Ovary (tissue), 9 donors: ENCODE data around the gene USP53. TPM values are rescaled to one million over a fixed set of nuclear protein-coding genes. Genes with fewer than 3 reads are reported as not detected.

ENCODE experiments used
- DNase-seq, 5 donors: peaks; one replicate each; pipeline ENCODE4 v3.0.0-alpha.2; 2019 to 2020
- H3K27ac ChIP-seq, 2 donors: fragments of 200-600 bp; one replicate each; pipeline versions ENCODE4 v1.5.1 to v1.8.0; 2019 to 2022
- H3K27me3 ChIP-seq: fragments of 200-600 bp; one replicate; pipeline ENCODE4 v1.8.0; 2022
- H3K36me3 ChIP-seq: fragments of 200-600 bp; sonication (generic); one replicate; pipeline ENCODE4 v1.5.1; 2019
- H3K4me1 ChIP-seq: one replicate; pipeline ENCODE4 v1.8.1; 2013; ENCODE audit warnings: mild to moderate bottlenecking, moderate library complexity; ENCODE audit not compliant: insufficient read depth
- H3K4me3 ChIP-seq: fragments of 200-600 bp; sonication (generic); one replicate; pipeline ENCODE4 v1.5.1; 2017
- H3K9me3 ChIP-seq, 2 donors: fragments of 200-600 bp in 1 of 2; sonication (generic) in 1 of 2; one replicate each; pipeline versions ENCODE4 v1.5.1 to v1.8.1; 2013 to 2019; ENCODE audit warnings: mild to moderate bottlenecking in 1 of 2, moderate library complexity in 1 of 2
- CTCF ChIP-seq, 3 donors: fragments of 450-650 bp in 2 of 3; fragments of 200-600 bp in 1 of 3; IDR thresholded peaks; one replicate each; pipeline versions ENCODE4 v1.5.1 to v1.8.0; 2016 to 2022; ENCODE audit warnings: antibody characterized with exemption in 3 of 3, mild to moderate bottlenecking in 1 of 3
- EP300 ChIP-seq: sonication (generic); formaldehyde crosslinking; IDR thresholded peaks from one replicate; pipeline ENCODE4 v1.6.1; 2017; ENCODE audit warnings: antibody characterized with exemption
- POLR2A ChIP-seq: fragments of 450-650 bp; IDR thresholded peaks from one replicate; pipeline ENCODE4 v1.6.1; 2017; ENCODE audit warnings: antibody characterized with exemption, mild to moderate bottlenecking, moderate library complexity
- WGBS, 3 donors: extraction: QIAGEN DNeasy Blood & Tissue Kit in 1 of 3; methylation state at CpG; one replicate each; pipeline versions ENCODE4 v1.1.5 to v1.1.7; 2013 to 2017; 5-methylcytosine and 5-hydroxymethylcytosine counted together
- intact Hi-C, 4 donors: fragments of 100-400 bp; cut with DNase I; formaldehyde crosslinking; loops; one replicate each; pipeline versions ENCODE4 v1.11.0 to v1.15.1; 2022 to 2023
- polyA plus RNA-seq, 2 donors: library from polyadenylated mRNA; stranded (reverse); fragments of 200-250 nt in 1 of 2; fragments of 350-450 nt in 1 of 2; fragmentation: Illumina TruSeq in 1 of 2; extraction: RNeasy Lipid Tissue Mini Kit (QIAGEN cat#74804) in 1 of 2; gene quantifications; one replicate each; pipeline ENCODE4 v1.2.3, GENCODE V29; 2013 to 2014
- total RNA-seq, 7 donors: library from RNA; depleted of rRNA in 2 of 7; stranded (reverse); fragments of >200 nt in 2 of 7; fragmentation: NEBNext Ultra II Directional in 3 of 7; extraction: Animal tissue kit (Norgen Biotek cat#: 25700) in 3 of 7; gene quantifications; one replicate each; pipeline versions ENCODE4 v1.1.0 to v1.2.4, GENCODE V29; 2016 to 2023
- donor health status: DM: no; HTN: no; CAD: no; lungs with moderate emphysema.
- donor health status: DM: no; HTN: no; CAD: no.
- donor health status: Bipolar disorder and iron deficiency.
- donor health status: DM: yes; HTN: yes; CAD: no.
- donor health status: DM: no; HTN: no; CAD: no.
- donor health status: DM: yes; HTN: yes; CAD: no.

The USP53 gene
- total and polyA plus RNA-seq, 9 donors, result 10.7 to 98.9 (median 20.4) TPM

GRCh38 chr4:119260528-119260927, 48.0 kb downstream of the USP53 start:
- Histone ChIP-seq H3K9me3 (no peaks in the 10 kb centered on the region), H3K36me3 (no peaks in the 10 kb centered on the region), H3K27ac (no peak overlapping the region), H3K4me1 (no peaks in the 10 kb centered on the region), H3K4me3 (no peak overlapping the region), H3K27me3 (no peaks in the 10 kb centered on the region)
- TF ChIP-seq CTCF (IDR thresholded peaks at IDR 0.05), result no peak
- no peak for TF ChIP-seq EP300
- no peak for TF ChIP-seq POLR2A
- no peak for DNase-seq
- intact Hi-C loops, result no loop called here
- WGBS, 3 donors, result 95% methylated on average over 6 of the region's 6 CpGs

GRCh38 chr4:119261986-119262385, 49.5 kb downstream of the USP53 start:
- Histone ChIP-seq H3K4me1 (no peaks in the 10 kb centered on the region), H3K4me3 (no peak overlapping the region), H3K27me3 (no peaks in the 10 kb centered on the region), H3K36me3 (no peaks in the 10 kb centered on the region), H3K27ac (no peak overlapping the region), H3K9me3 (no peaks in the 10 kb centered on the region)
- intact Hi-C loops, result no loop called here
- no peak for DNase-seq
- TF ChIP-seq EP300 (no peak), POLR2A (no peak), CTCF (IDR thresholded peaks at IDR 0.05) (no peak)
- WGBS, 3 donors, result 90 to 96% (median 91%) methylated on average over 1 of the region's 1 CpG

- Histone ChIP-seq H3K27ac (no peak overlapping the region), H3K27me3 (no peaks in the 10 kb centered on the region), H3K4me3 (no peak overlapping the region), H3K36me3 (no peaks in the 10 kb centered on the region), H3K4me1 (no peaks in the 10 kb centered on the region), H3K9me3 (no peaks in the 10 kb centered on the region)
- intact Hi-C loops, result no loop called here
- TF ChIP-seq EP300, result no peak
- TF ChIP-seq CTCF (IDR thresholded peaks at IDR 0.05), result no peak
- TF ChIP-seq POLR2A, result no peak
- DNase-seq, result no peak
- WGBS, 3 donors, result 89 to 95% (median 90%) methylated on average over 1 of the region's 1 CpG
Measured at GRCh38 chr4:119264743-119265142, 52.2 kb downstream of the USP53 start.

GRCh38 chr4:119266153-119266552, 53.6 kb downstream of the USP53 start:
- 79 to 89% (median 80%) methylated on average over 4 of the region's 4 CpGs for WGBS, 3 donors
- TF ChIP-seq POLR2A (no peak), CTCF (IDR thresholded peaks at IDR 0.05) (no peak), EP300 (no peak)
- no peak overlapping the region for H3K27ac ChIP-seq

GRCh38 chr4:119268466-119268865, 56.0 kb downstream of the USP53 start:
- Histone ChIP-seq H3K9me3 (no peaks in the 10 kb centered on the region), H3K36me3 (no peaks in the 10 kb centered on the region), H3K4me1 (no peaks in the 10 kb centered on the region), H3K27ac (no peak overlapping the region), H3K27me3 (no peaks in the 10 kb centered on the region), H3K4me3 (no peak overlapping the region)
- 75 to 81% (median 78%) methylated on average over 3 of the region's 3 CpGs for WGBS, 3 donors
- no peak for TF ChIP-seq POLR2A
- no peak for TF ChIP-seq EP300
- TF ChIP-seq CTCF (IDR thresholded peaks at IDR 0.05), result no peak
- intact Hi-C loops, result no loop called here
- DNase-seq, result no peak

More at GRCh38 chr4:119266153-119266552, 53.6 kb downstream of the USP53 start:
- no peaks in the 10 kb centered on the region for H3K36me3 ChIP-seq
- intact Hi-C loops, result no loop called here
- no peak for DNase-seq
- H3K9me3 ChIP-seq, result no peaks in the 10 kb centered on the region
- no peak overlapping the region for H3K4me3 ChIP-seq
- no peaks in the 10 kb centered on the region for H3K27me3 ChIP-seq
- H3K4me1 ChIP-seq, result no peaks in the 10 kb centered on the region
